Measurements from ENCODE around the gene AASDHPPT.

DNA sequence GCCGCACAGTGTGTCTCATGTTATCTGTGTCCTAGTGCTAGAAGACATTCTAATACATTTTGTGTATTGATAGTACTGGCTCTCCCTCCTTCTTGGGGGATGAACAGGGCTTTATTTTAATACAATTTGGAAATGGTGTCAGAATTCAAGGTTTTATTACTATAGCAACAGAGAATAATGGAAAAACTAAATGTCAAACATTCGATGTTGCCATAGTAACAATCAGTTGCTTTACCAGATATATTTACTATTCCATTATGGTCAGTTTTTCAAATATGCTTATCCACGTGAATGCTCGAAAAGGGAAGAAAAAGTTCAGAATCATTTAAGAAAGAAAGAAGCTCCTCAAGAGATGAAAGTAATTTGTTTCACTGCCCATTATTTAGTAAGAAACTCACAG is 46.9 kb upstream of the AASDHPPT start:
- TF ChIP-seq, protein P1, sequence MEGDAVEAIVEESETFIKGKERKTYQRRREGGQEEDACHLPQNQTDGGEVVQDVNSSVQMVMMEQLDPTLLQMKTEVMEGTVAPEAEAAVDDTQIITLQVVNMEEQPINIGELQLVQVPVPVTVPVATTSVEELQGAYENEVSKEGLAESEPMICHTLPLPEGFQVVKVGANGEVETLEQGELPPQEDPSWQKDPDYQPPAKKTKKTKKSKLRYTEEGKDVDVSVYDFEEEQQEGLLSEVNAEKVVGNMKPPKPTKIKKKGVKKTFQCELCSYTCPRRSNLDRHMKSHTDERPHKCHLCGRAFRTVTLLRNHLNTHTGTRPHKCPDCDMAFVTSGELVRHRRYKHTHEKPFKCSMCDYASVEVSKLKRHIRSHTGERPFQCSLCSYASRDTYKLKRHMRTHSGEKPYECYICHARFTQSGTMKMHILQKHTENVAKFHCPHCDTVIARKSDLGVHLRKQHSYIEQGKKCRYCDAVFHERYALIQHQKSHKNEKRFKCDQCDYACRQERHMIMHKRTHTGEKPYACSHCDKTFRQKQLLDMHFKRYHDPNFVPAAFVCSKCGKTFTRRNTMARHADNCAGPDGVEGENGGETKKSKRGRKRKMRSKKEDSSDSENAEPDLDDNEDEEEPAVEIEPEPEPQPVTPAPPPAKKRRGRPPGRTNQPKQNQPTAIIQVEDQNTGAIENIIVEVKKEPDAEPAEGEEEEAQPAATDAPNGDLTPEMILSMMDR (conservative IDR thresholded peaks at IDR 0.05; ENCODE audit: low read depth, low read length), result no peak
- TF ChIP-seq EZH2 (IDR thresholded peaks at IDR 0.05; ENCODE audit: borderline replicate concordance, low read depth, low read length, poor library complexity, severe bottlenecking), result no peak
